LNCaP clone FGC (cell line): ENCODE data around the gene CABP7.

Source experiments
- DNase-seq: peaks from one replicate; pipeline ENCODE4 v3.0.0-alpha.2; 2011; ENCODE audit warnings: low read depth
- H3K4me3 ChIP-seq: 2 replicates; pipeline ENCODE4 v1.5.1; 2011; ENCODE audit warnings: mild to moderate bottlenecking, low read depth, low read length, control low read depth
- TF ChIP-seq, protein P1 (sequence below): IDR thresholded peaks from 2 replicates; pipeline ENCODE4 v1.5.1; 2012; ENCODE audit warnings: mild to moderate bottlenecking; ENCODE audit not compliant: control insufficient read depth, insufficient read depth; ENCODE audit errors: extremely low read depth

CABP7 gene

DNA sequence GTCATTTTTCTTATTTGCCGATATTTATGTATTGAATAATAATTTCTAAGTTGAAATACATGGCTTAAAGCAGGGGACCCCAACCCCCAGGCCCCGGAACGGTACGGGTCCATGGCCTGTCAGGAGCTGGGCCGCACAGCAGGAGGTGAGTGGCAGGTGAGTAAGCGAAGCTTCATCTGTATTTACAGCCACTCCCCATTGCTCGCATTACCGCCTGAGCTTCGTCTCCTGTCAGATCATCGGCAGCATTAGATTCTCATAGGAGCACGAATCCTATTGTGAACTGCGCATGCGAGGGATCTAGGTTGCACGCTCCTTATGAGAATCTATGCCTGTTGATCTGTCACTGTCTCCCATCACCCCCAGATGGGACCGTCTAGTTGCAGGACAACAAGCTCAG lies 42.5 kb downstream of the CABP7 start:
- no peak for DNase-seq
- TF ChIP-seq, protein P1, sequence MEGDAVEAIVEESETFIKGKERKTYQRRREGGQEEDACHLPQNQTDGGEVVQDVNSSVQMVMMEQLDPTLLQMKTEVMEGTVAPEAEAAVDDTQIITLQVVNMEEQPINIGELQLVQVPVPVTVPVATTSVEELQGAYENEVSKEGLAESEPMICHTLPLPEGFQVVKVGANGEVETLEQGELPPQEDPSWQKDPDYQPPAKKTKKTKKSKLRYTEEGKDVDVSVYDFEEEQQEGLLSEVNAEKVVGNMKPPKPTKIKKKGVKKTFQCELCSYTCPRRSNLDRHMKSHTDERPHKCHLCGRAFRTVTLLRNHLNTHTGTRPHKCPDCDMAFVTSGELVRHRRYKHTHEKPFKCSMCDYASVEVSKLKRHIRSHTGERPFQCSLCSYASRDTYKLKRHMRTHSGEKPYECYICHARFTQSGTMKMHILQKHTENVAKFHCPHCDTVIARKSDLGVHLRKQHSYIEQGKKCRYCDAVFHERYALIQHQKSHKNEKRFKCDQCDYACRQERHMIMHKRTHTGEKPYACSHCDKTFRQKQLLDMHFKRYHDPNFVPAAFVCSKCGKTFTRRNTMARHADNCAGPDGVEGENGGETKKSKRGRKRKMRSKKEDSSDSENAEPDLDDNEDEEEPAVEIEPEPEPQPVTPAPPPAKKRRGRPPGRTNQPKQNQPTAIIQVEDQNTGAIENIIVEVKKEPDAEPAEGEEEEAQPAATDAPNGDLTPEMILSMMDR, result no peak
- H3K4me3 ChIP-seq, result no peak overlapping the region

DNA sequence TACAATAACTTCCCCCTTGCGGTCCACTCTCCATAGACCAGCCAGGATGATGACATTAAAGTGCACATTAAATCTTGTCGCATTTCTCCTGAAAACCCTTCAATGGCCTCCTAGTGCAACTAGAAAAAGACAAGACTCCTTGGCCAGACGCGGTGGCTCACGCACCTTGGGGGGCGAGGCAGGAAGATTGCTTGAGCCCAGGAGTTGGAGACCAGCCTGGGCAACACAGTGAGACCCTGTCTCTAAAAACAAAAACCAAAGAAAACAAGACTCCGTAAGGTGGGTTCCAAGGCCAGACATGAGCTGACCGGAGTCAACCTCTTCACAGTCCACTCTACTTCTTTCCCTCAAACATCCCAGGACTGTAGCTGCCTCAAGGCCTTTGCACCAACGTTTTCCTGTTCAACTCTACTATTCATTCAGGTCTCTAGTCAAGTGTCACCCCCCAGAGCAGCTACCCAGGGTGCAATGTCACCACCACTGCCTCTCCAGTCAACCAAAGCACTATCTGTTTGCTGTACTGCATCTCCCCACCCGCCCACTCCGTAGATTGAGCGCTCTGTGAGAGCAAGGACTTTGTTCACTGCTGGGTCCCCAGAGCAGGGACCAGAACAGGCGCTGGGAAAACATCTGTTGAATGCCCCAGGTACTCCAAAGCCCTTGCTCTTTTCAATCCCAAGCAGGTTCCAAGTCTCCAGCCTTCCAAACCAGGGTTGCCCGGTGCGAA lies 46.3 kb downstream of the CABP7 start:
- TF ChIP-seq, protein P1, result no peak
- peak overlapping the region; percentile 85 for H3K4me3 ChIP-seq
- no peak for DNase-seq

DNA sequence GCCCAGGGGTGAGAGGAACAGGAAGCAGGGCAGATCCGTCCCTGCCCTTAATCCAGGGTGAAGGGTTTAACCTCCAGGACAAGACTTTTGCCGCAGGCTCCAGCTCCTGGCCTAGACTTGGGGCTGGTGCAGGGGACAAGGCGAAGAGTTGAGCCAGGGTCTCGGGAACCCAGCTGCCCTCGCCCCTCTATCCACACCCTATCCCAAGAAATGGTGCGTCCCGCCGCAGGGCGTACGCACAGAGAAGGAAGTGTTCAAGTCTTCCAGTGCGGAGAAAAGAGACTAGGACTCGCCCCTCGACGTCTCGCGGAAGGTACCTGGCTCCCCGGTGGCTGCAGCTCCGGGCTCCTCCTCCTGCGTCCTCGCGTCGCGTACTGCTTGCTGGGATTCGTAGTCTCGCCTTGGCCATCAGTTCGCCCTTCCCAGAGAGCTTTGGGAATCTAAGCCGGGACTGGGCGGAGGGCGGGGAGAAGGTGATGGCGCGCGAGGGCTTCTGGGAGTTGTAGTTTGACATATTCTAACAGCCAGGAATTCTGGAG lies 46.9 kb downstream of the CABP7 start, which contains the start of gene ZMAT5:
ZMAT5 (minus strand) TSS at position 376 of the 539 bp plus-strand sequence. CDS start 18,463 bp downstream, outside the sequence.
- H3K4me3 ChIP-seq, result peak within 1 kb of the TSS; percentile 85
- peak; percentile 94 for DNase-seq
- TF ChIP-seq, protein P1, result no peak

DNA sequence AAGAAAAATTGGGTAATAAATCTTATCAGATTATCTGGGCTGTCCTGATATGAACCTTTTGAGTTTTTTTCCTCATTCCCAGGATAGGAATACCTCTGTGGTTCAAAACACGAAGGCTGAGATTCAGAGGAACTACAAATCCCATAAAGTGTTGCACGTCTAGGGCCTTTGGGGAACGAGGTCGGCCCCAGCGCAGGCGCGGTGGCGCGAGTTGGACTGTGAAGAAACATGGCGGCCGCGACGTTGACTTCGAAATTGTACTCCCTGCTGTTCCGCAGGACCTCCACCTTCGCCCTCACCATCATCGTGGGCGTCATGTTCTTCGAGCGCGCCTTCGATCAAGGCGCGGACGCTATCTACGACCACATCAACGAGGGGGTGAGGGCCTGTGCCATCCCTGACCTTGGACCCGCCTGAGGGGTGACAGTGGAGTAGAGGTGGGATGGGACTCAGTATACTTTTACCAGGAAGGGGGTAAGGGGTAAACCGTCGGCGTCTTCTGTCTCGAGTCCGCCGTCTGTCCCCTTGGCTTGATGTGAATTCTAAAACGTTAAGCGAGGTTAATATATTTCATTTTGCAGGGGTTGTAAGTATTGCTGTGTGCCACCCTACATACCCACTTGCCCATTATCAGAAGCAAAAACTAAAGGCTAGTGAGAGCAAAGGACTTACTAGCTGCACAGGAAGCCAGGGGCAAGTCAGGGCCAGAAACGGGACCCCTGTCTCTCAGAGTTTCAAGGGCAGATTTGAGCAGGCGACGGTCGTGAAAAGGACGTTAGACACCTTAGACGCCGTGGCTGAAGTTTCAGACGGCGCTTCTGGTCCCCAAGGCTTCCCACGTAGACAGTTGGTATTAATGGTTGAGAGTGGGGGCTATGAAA lies 47.6 kb downstream of the CABP7 start, which contains the start of gene UQCR10:
UQCR10 (plus strand) TSS at position 199 of the 881 bp plus-strand sequence; CDS start at position 229, 30 bp downstream.
- peak; percentile 59 for DNase-seq
- H3K4me3 ChIP-seq, result peak within 1 kb of the TSS; percentile 85
- TF ChIP-seq, protein P1, result no peak

DNA sequence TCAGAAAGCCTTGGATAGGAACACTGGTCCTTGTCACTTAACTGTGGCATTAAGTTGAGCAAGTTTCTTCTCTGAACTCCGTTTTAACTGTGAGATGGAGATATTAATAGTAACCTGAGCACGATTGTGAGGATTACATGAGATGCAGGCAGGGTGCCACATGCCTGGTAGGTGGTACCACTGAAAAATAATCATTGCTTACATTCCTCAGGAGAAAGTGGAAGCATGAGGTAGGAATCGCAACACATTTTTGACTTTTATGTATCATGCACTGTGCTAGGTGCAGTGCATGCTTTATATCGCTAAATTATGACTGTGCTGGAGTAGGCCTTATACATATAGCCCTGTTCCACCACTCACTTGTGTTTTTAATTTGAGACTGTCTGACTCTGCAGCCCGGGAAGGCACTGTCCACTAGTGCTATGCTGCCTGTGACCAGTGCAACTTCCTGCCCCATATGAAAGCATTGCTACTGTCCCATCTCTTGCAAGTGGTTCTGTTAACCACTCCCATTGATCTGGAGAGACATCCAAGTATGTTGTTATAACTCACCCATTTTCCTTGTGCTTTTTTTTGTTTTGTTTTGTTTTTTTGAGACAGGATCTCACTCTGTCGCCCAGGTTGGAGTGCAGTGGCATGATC lies 48.4 kb downstream of the CABP7 start:
- no peak for DNase-seq
- TF ChIP-seq, protein P1, result no peak
- peak overlapping the region; percentile 85 for H3K4me3 ChIP-seq

DNA sequence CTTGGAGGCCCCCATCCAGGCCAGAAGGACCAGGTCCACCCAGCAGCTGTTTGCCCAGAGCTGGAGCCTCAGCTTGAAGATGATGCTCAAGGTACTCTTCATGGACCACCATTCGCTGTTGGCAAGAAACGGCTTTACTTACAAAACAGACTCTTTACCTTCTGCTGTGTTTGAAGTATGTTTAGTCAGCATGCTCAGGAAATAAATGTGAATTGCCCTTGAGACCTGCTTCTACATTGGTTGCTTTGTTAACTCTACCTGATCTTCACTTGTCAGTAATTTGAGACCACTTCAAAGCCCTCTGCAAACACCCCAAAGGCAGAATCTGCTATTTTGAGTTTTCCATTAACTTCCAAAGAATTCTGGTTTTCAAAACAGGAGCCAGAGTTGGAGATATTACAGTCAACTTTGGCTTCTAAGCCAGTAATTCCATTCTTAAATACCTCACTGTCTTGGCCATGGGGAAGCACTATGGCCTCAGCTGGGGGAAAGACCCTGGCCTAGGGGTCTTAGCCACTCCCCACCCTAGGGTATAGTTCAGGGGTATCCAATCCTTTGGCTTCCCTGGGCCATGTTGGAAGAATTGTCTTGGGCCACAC lies 50.0 kb downstream of the CABP7 start:
- no peak overlapping the region for H3K4me3 ChIP-seq
- TF ChIP-seq, protein P1, result no peak
- DNase-seq, result no peak
